ENCODE measurements around the gene THOC6. TPM values are rescaled to one million over a fixed set of nuclear protein-coding genes. Genes with fewer than 3 reads are reported as not detected.

Gene THOC6
- total and polyA plus RNA-seq, 12 donors, result 9.0 to 107 (median 18.7) TPM

- intact Hi-C loops (cut with DNase I), result no loop called here
- no peaks in the 10 kb centered on the region for H3K9me3 ChIP-seq (replicated peaks in 1 of 3)
- peak; percentile 90 to 95 (median 91) for DNase-seq
- no peaks in the 10 kb centered on the region for H3K36me3 ChIP-seq (replicated peaks in 1 of 2)
- TF ChIP-seq POLR2A (IDR thresholded peaks at IDR 0.05), result no peak
- TF ChIP-seq, protein P1, sequence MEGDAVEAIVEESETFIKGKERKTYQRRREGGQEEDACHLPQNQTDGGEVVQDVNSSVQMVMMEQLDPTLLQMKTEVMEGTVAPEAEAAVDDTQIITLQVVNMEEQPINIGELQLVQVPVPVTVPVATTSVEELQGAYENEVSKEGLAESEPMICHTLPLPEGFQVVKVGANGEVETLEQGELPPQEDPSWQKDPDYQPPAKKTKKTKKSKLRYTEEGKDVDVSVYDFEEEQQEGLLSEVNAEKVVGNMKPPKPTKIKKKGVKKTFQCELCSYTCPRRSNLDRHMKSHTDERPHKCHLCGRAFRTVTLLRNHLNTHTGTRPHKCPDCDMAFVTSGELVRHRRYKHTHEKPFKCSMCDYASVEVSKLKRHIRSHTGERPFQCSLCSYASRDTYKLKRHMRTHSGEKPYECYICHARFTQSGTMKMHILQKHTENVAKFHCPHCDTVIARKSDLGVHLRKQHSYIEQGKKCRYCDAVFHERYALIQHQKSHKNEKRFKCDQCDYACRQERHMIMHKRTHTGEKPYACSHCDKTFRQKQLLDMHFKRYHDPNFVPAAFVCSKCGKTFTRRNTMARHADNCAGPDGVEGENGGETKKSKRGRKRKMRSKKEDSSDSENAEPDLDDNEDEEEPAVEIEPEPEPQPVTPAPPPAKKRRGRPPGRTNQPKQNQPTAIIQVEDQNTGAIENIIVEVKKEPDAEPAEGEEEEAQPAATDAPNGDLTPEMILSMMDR (IDR thresholded peaks at IDR 0.05), result no peak
- peak overlapping the region; percentile 38 to 90 (median 68) for H3K4me3 ChIP-seq
- 0 to 4% (median 1%) methylated on average over 8 to 57 of the region's 57 CpGs for WGBS, 4 donors
- peaks cover 29 to 53% of the 10 kb centered on the region in 2 donors for H3K4me1 ChIP-seq (replicated peaks in 1 of 2)
- peak overlapping the region; percentile 88 to 99 (median 97) for H3K27ac ChIP-seq
- H3K27me3 ChIP-seq, result peaks cover 10% of the 10 kb centered on the region
Observed at GRCh38 chr16:3020604-3021448, 3.0 kb upstream of the THOC6 start.

DNA sequence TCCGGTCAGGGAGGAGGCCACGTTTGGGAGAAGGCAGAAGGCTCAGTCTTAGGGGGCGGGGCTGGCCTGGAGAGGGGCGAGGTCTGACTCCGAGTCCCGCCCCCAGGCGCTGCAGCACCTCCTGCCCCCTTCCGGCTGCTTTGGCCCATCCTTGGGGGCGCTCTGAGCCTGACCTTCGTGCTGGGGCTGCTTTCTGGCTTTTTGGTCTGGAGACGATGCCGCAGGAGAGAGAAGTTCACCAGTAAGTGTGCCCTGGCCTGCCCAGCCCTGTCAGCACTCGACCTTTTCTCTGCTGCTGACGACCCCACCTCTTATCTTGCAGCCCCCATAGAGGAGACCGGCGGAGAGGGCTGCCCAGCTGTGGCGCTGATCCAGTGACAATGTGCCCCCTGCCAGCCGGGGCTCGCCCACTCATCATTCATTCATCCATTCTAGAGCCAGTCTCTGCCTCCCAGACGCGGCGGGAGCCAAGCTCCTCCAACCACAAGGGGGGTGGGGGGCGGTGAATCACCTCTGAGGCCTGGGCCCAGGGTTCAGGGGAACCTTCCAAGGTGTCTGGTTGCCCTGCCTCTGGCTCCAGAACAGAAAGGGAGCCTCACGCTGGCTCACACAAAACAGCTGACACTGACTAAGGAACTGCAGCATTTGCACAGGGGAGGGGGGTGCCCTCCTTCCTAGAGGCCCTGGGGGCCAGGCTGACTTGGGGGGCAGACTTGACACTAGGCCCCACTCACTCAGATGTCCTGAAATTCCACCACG, 2.2 kb upstream of the THOC6 start:
- Histone ChIP-seq H3K4me1 (replicated peaks in 1 of 2) (peaks cover 29 to 53% of the 10 kb centered on the region in 2 donors), H3K27ac (peak overlapping the region; percentile 88 to 99 (median 97)), H3K36me3 (replicated peaks in 1 of 2) (peaks cover 0 to 7% of the 10 kb centered on the region in 2 donors), H3K9me3 (replicated peaks in 1 of 3) (no peaks in the 10 kb centered on the region), H3K27me3 (peaks cover 10% of the 10 kb centered on the region), H3K4me3 (peak overlapping the region in 2 of 4 donors; percentile 83 to 90)
- intact Hi-C loops (cut with DNase I), result no loop called here
- TF ChIP-seq, protein P1 (IDR thresholded peaks at IDR 0.05), result peak in 4 of 6 experiments; percentile 12 to 20 (median 16)
- no peak for TF ChIP-seq POLR2A (IDR thresholded peaks at IDR 0.05)
- peak; percentile 83 to 94 (median 91) for DNase-seq
- WGBS, 4 donors, result 2 to 11% (median 8%) methylated on average over 7 to 25 of the region's 25 CpGs

DNA sequence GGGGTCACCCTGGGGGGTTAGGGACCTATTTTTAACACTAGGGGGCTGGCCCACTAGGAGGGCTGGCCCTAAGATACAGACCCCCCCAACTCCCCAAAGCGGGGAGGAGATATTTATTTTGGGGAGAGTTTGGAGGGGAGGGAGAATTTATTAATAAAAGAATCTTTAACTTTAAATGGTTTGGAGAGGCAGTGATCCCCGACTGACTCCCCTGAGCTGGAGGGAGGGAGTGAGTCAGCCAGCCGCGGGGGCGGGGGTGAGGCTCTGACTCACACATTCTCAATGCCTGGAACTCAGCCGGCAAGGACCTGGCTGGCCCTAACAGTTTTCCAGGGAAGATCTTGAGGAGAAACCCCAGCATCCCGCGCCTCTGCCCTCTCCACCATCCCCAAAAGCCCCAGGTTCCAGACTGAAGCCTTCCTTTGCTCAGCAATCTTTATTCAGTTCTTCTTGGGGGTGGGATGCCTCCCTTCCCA, 1.6 kb upstream of the THOC6 start:
- Histone ChIP-seq H3K36me3 (replicated peaks in 1 of 2) (peaks cover 0 to 13% of the 10 kb centered on the region in 2 donors), H3K27me3 (peaks cover 10% of the 10 kb centered on the region), H3K27ac (peak overlapping the region; percentile 88 to 99 (median 97)), H3K4me1 (replicated peaks in 1 of 2) (peaks cover 29 to 53% of the 10 kb centered on the region in 2 donors), H3K9me3 (replicated peaks in 1 of 3) (no peaks in the 10 kb centered on the region), H3K4me3 (peak overlapping the region in 1 of 4 donors; percentile 90)
- TF ChIP-seq, protein P1 (IDR thresholded peaks at IDR 0.05), result no peak
- peak in 1 of 2 donors; percentile 72 for TF ChIP-seq POLR2A (IDR thresholded peaks at IDR 0.05)
- WGBS, 4 donors, result 0 to 22% (median 11%) methylated on average over 5 to 8 of the region's 8 CpGs
- intact Hi-C loops (cut with DNase I), result no loop called here
- peak; percentile 89 to 97 (median 95) for DNase-seq
